Stomach smooth muscle (tissue), 2 donors: ENCODE data around the gene GAREM1.

Experiments used
- H3K27ac ChIP-seq: one replicate; pipeline ENCODE4 v1.7.0; 2013; ENCODE audit warnings: mild to moderate bottlenecking, low read length, inconsistent platforms
- H3K27me3 ChIP-seq, 2 donors: one replicate each; pipeline ENCODE4 v1.7.0; 2013; ENCODE audit warnings: low read length in 2 of 2; ENCODE audit not compliant: insufficient read depth in 2 of 2, control insufficient read depth in 1 of 2
- H3K36me3 ChIP-seq, 2 donors: one replicate each; pipeline ENCODE4 v1.7.0; 2013; ENCODE audit warnings: low read length in 2 of 2; ENCODE audit not compliant: control insufficient read depth in 2 of 2, insufficient read depth in 2 of 2
- H3K4me1 ChIP-seq: one replicate; pipeline ENCODE4 v1.7.0; 2013; ENCODE audit warnings: low read length; ENCODE audit not compliant: control insufficient read depth, insufficient read depth
- H3K4me3 ChIP-seq, 2 donors: one replicate each; pipeline ENCODE4 v1.7.0; 2013; ENCODE audit warnings: low read length in 2 of 2
- H3K9ac ChIP-seq, 2 donors: one replicate each; pipeline ENCODE4 v1.7.0; 2013; ENCODE audit warnings: low read length in 2 of 2, mild to moderate bottlenecking in 1 of 2
- H3K9me3 ChIP-seq, 2 donors: one replicate each; pipeline ENCODE4 v1.7.0; 2013; ENCODE audit warnings: low read length in 2 of 2; ENCODE audit not compliant: control insufficient read depth in 2 of 2
- donor health status: healthy.
- donor health status: Pancreatic carcinoma.

Gene GAREM1

DNA sequence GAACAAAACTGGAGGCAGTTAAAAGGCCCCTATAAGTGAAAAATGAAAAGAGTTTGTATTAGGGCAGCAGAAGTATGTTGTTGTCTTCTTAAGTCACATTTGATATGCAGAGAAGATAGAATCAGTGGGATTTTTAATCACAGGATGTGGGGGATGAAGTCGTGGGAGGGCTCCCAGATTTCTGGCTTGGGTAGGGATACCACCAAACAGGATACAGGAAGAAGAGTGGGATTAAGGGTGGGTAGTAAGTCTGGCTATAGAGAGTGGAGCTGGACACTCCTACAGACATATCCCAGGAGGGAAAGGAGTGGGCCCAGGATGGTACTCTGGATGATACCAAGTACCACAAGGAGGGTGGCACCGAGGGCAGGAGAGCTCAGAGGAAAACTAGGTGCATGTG is 99.3 kb downstream of the GAREM1 start:
- H3K9me3 ChIP-seq: no peaks in the 10 kb centered on the region
- no peaks in the 10 kb centered on the region for H3K36me3 ChIP-seq
- H3K27me3 ChIP-seq: no peaks in the 10 kb centered on the region
- peaks cover 15% of the 10 kb centered on the region for H3K4me1 ChIP-seq
- no peak overlapping the region for H3K9ac ChIP-seq
- H3K4me3 ChIP-seq: no peak overlapping the region
- no peak overlapping the region for H3K27ac ChIP-seq

DNA sequence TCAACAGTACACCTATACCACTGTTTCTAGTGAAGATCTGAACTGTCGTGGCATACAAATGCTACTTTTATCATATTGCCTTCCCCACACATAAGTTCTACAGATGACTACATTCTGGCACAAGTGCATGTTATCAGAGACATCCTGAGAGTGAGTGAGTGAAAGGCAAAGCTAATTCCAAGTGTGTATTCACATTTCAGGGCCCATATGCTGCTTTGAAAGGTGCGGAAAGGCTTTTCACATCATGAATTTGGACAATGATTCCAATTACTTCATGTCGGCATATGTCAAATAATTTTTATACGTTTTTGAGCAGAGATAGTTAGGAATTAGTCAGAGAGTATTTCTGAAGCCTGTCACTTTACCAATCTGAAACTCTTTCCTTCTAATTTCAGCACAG is 101.7 kb downstream of the GAREM1 start:
- Histone ChIP-seq H3K27ac (no peak overlapping the region), H3K4me3 (no peak overlapping the region), H3K27me3 (no peaks in the 10 kb centered on the region), H3K36me3 (no peaks in the 10 kb centered on the region), H3K9me3 (no peaks in the 10 kb centered on the region), H3K4me1 (peaks cover 13% of the 10 kb centered on the region), H3K9ac (no peak overlapping the region)

DNA sequence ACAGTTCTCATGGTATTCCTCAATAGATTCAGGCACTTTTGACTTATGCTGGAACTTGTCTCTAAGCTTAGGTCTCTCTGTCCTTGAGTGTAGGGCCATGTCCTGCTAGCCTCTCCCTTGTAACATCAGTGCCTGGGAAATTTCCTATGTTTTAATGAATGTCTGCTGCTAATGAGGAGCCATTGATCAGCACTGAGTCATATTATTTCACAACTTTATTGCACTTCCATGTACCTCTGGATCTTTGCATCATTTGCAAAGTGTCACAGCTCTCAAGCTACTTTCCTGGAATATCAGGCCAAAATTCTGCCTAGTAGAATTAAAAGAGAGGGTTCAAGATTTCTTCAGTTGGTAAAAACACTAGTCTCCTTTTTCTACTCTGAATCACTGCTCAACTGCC is 102.5 kb downstream of the GAREM1 start:
- no peaks in the 10 kb centered on the region for H3K27me3 ChIP-seq
- H3K9ac ChIP-seq: no peak overlapping the region
- H3K4me1 ChIP-seq: peaks cover 5% of the 10 kb centered on the region
- H3K36me3 ChIP-seq: no peaks in the 10 kb centered on the region
- H3K9me3 ChIP-seq: no peaks in the 10 kb centered on the region
- H3K4me3 ChIP-seq: no peak overlapping the region
- H3K27ac ChIP-seq: no peak overlapping the region

DNA sequence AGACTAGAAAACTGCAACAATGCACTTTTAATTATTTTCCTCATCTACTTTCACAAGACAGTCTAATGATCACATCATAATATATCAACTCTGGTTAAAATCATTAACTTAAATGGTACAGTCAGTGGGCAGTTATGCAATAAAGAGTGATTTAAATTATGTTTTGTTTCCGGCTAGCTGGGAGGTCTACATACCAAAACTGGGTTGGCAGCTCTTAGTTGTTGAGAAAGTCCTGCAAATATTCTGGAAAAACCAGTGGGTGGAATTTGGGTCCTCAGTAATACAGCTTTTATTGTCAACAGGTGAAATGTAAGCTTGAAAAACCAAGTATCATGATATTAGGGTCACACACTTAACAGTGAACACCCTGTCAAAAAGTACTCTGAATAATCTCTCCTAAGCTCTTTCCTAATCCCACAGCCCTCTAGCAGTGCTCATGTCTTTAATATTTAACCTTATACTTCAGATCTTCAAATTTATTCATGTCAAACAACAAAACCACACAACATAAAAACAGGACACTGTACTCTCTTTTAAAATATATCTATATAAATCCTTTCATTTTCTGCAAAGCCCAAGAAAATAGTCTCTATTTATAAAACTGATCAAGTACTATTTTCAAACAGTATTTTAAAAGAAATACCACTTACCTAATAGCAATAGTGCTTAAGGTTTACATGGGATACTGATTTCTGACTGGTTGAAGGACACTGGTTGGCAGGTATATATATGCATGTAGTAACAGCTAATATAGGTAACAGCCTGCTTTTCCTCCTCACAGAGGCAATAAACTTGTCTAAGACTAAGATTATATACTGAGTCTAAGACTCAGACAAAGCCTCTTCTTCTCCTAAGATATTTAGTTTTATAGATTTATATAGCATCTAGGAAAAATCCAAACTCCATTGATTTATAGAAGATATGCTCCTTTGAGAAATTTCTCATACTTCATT is 103.8 kb downstream of the GAREM1 start:
- Histone ChIP-seq H3K4me3 (no peak overlapping the region), H3K9ac (no peak overlapping the region), H3K36me3 (no peaks in the 10 kb centered on the region), H3K4me1 (no peaks in the 10 kb centered on the region), H3K9me3 (no peaks in the 10 kb centered on the region), H3K27ac (no peak overlapping the region), H3K27me3 (no peaks in the 10 kb centered on the region)

DNA sequence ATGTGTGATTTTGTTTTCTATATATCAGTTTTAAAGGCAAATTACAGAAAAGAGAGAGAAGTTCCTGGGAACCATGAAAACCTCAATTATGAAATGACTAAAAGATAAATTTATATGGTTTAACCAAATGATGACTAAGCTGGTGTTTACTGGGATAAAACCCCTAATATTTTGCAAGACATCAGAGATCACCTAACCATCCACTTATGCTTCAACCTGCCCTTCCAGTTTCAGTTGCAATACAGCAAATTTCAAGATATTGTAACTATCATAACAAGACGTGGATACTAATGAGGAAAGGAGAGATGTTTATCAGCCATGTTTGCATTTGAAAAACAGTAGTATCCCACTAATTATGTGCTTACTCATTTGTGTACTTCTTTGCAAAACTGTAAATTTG is 108.2 kb downstream of the GAREM1 start:
- no peaks in the 10 kb centered on the region for H3K4me1 ChIP-seq
- no peaks in the 10 kb centered on the region for H3K9me3 ChIP-seq
- no peak overlapping the region for H3K27ac ChIP-seq
- H3K36me3 ChIP-seq: no peaks in the 10 kb centered on the region
- no peaks in the 10 kb centered on the region for H3K27me3 ChIP-seq
- H3K9ac ChIP-seq: no peak overlapping the region
- no peak overlapping the region for H3K4me3 ChIP-seq

DNA sequence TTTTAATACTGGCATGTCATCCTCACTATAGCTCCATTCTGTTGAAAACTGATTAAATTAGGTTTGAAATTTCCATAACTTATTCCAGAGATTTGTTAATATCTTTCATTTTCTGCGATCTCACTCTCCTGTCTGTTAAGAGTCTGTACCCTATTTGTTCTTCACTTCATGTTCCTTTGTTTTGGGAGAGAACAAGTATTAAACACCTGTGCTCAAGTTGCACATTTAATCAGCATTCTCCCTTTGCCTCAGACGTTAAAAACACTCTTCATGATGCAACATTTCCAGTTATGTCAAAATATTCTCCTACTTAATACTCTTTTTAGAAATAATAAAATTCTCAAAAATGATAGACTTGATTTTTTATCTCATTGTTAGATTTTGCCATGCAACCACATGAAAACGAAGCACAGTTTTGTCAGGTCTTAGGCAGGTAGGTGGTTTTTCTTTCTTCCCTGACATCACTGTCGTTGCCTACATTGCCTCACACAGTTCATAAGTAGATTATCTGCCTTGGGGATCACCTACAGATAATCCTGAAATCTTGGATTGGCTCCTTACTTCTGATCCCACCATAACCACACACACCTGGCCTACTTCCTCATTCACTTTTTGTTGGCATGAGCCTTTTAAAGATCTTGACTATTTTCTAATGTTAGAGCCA is 109.9 kb downstream of the GAREM1 start:
- Histone ChIP-seq H3K9ac (no peak overlapping the region), H3K9me3 (no peaks in the 10 kb centered on the region), H3K27me3 (no peaks in the 10 kb centered on the region), H3K4me3 (no peak overlapping the region), H3K27ac (no peak overlapping the region), H3K36me3 (no peaks in the 10 kb centered on the region), H3K4me1 (no peaks in the 10 kb centered on the region)

DNA sequence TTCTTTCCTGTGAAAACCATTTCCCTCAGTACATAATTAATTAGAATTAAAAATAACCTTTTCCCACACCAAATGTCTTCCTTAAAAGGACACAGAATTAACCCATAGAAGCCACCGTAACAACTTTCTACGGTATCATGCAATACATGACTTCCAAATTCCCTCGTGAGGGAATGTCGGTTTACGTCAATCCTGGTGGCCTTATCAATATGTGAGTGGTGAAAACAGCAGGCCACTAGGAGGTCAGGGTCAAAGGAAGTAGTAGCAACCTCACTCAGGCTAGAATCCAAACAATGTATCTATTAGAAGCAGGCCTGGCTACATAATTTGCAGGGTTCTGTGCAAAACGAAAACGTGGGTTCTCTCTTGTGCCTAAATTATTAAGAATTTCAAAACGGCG is 112.2 kb downstream of the GAREM1 start:
- Histone ChIP-seq H3K9me3 (no peaks in the 10 kb centered on the region), H3K4me3 (no peak overlapping the region), H3K9ac (no peak overlapping the region), H3K27ac (no peak overlapping the region), H3K4me1 (no peaks in the 10 kb centered on the region), H3K27me3 (no peaks in the 10 kb centered on the region), H3K36me3 (no peaks in the 10 kb centered on the region)

DNA sequence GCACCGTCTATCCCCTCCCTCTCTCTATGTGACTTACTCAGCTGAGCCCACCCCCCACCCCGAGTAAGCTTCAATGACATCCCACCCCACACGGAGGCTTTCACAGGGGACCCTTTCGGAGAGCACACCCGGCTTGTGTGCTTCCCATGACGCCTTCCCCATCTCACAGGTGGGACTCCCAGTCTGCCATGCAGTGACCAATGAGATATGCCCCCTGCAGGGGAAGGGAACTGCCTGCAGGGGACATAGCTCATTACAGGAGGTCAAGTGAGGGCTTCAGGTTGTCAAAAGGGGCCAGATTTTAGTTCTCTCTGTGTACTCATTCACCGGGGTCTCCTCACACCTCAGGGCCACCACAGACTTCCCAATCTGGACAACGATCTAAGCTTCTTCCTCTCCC is 112.6 kb downstream of the GAREM1 start:
- no peak overlapping the region for H3K4me3 ChIP-seq
- H3K9me3 ChIP-seq: no peaks in the 10 kb centered on the region
- H3K36me3 ChIP-seq: no peaks in the 10 kb centered on the region
- H3K27ac ChIP-seq: no peak overlapping the region
- no peaks in the 10 kb centered on the region for H3K27me3 ChIP-seq
- no peak overlapping the region for H3K9ac ChIP-seq
- no peaks in the 10 kb centered on the region for H3K4me1 ChIP-seq

DNA sequence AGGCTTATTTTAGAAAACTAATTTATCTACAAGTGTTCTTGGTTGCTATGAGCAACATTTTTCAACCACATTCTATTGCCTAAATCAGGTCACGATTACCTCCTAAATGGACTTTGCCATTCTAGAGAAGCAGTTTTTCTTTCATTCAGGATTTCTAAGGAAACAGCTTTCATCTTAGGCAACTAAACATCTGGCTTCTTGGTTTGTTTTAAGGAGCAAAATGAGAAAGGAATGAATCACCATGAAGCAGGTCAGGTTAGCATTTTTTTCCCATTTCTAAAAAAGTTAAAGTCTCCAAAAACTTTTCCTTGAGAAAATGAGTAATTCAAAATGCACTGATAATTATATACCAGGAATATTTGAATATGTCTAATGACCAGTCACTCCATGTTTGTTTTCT is 114.8 kb downstream of the GAREM1 start:
- Histone ChIP-seq H3K27me3 (no peaks in the 10 kb centered on the region), H3K27ac (no peak overlapping the region), H3K9ac (no peak overlapping the region), H3K9me3 (no peaks in the 10 kb centered on the region), H3K4me3 (no peak overlapping the region), H3K36me3 (no peaks in the 10 kb centered on the region), H3K4me1 (peaks cover 3% of the 10 kb centered on the region)

DNA sequence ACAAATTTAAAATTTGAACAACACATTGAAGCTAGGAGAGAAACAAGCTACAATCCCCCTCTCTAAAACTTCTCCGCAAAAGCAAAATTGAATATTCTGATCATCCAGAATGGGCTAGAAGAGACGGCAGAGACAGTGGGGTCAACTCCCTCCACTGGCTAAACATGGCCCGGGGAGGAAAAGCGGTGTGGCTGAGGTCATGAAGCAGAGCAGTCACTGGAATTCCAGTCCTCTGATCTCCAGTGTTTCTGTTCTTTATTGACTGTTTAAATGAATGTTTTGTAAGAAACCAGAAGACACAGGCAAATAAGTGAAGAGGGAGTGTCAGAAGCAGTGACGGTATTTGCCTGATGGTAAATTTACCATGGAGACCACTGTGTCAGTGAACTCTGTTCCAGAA is 116.2 kb downstream of the GAREM1 start:
- Histone ChIP-seq H3K36me3 (no peaks in the 10 kb centered on the region), H3K27ac (peak overlapping the region; percentile 26), H3K9me3 (no peaks in the 10 kb centered on the region), H3K9ac (peak overlapping the region in 1 of 2 donors; percentile 36), H3K4me1 (peaks cover 3% of the 10 kb centered on the region), H3K4me3 (no peak overlapping the region), H3K27me3 (no peaks in the 10 kb centered on the region)

DNA sequence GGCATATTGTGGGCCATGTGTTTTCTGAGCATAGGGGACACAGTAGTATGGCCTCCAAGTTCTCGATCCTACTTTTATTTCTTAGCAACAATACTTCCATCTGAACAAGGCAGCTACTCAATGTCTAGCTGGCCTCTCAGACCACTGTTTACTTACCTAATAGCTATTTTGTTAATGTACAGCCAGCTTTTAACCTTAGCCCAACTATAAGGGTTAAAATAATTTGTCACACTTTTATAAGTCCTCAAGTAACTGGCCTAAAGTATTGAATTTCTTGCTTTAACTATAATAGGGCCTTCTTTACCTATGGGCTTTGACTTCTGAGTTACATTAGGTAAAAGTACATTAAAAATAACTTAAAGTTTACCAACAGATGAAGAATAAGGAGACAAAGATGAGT is 117.4 kb downstream of the GAREM1 start:
- Histone ChIP-seq H3K9me3 (no peaks in the 10 kb centered on the region), H3K4me1 (peaks cover 3% of the 10 kb centered on the region), H3K36me3 (no peaks in the 10 kb centered on the region), H3K4me3 (no peak overlapping the region), H3K27ac (no peak overlapping the region), H3K27me3 (no peaks in the 10 kb centered on the region), H3K9ac (no peak overlapping the region)
